Neural progenitor cell (in vitro differentiated cells): Measurements from ENCODE around the gene IQGAP1. TPM values are rescaled to one million over a fixed set of nuclear protein-coding genes. Genes with fewer than 3 reads are reported as not detected.

ENCODE experiments used
- DNase-seq: peaks from one replicate; pipeline ENCODE4 v3.0.0-alpha.2; 2016; ENCODE audit warnings: low spot score
- H2AFZ ChIP-seq: fragments of 200-600 bp; sonication (generic); replicated peaks from 2 replicates; pipeline ENCODE4 v1.6.1; 2016; ENCODE audit warnings: antibody characterized with exemption
- H3F3A ChIP-seq: fragments of 200-600 bp; sonication (generic); 2 replicates; pipeline ENCODE4 v1.6.1; 2016; ENCODE audit warnings: antibody characterized with exemption, low read depth
- H3K27ac ChIP-seq: fragments of 200-600 bp; sonication (generic); 2 replicates; pipeline ENCODE4 v1.5.1; 2016; ENCODE audit warnings: mild to moderate bottlenecking
- H3K27me3 ChIP-seq: fragments of 200-600 bp; sonication (generic); 2 replicates; pipeline ENCODE4 v1.6.1; 2016; ENCODE audit warnings: mild to moderate bottlenecking, moderate library complexity
- H3K36me3 ChIP-seq: fragments of 200-600 bp; sonication (generic); 2 replicates; pipeline ENCODE4 v1.5.1; 2016
- H3K4me1 ChIP-seq: fragments of 200-600 bp; sonication (generic); 2 replicates; pipeline ENCODE4 v1.6.1; 2016; ENCODE audit warnings: mixed run types
- H3K4me2 ChIP-seq: fragments of 200-600 bp; sonication (generic); 2 replicates; pipeline ENCODE4 v1.6.1; 2016
- H3K4me3 ChIP-seq: fragments of 200-600 bp; sonication (generic); 2 replicates; pipeline ENCODE4 v1.5.1; 2016
- H3K79me2 ChIP-seq: fragments of 200-600 bp; sonication (generic); 2 replicates; pipeline ENCODE4 v1.6.1; 2016; ENCODE audit warnings: low read depth
- H3K9ac ChIP-seq: fragments of 200-600 bp; sonication (generic); 2 replicates; pipeline ENCODE4 v1.6.1; 2016
- H3K9me3 ChIP-seq: fragments of 200-600 bp; sonication (generic); 2 replicates; pipeline ENCODE4 v1.5.1; 2016; ENCODE audit warnings: low read depth
- H4K20me1 ChIP-seq: fragments of 200-600 bp; sonication (generic); 2 replicates; pipeline ENCODE4 v1.6.1; 2016; ENCODE audit warnings: low read depth
- H3K27ac Mint-ChIP-seq: 3 replicates; pipeline ENCODE4 v1.8.0; 2021; ENCODE audit warnings: mixed read lengths
- H3K27me3 Mint-ChIP-seq: 2 replicates; pipeline ENCODE4 v1.8.0; 2022; ENCODE audit warnings: low read depth, mild to moderate bottlenecking, inconsistent platforms, moderate library complexity, mixed read lengths; ENCODE audit not compliant: insufficient read depth
- H3K36me3 Mint-ChIP-seq: 3 replicates; pipeline ENCODE4 v1.8.0; 2021; ENCODE audit warnings: mixed read lengths
- H3K4me1 Mint-ChIP-seq: 3 replicates; pipeline ENCODE4 v1.8.0; 2021; ENCODE audit warnings: mixed read lengths
- H3K4me3 Mint-ChIP-seq: 3 replicates; pipeline ENCODE4 v1.8.0; 2021; ENCODE audit warnings: mild to moderate bottlenecking, moderate library complexity, mixed read lengths
- H3K9me3 Mint-ChIP-seq: 3 replicates; pipeline ENCODE4 v1.8.0; 2020; ENCODE audit warnings: mixed read lengths
- EZH2 ChIP-seq: fragments of 200-600 bp; sonication (generic); IDR thresholded peaks from 2 replicates; pipeline ENCODE4 v1.6.1; 2017; ENCODE audit warnings: antibody characterized with exemption, mild to moderate bottlenecking, moderate library complexity
- EZH2phosphoT487 ChIP-seq: fragments of 200-600 bp; sonication (generic); IDR thresholded peaks from 2 replicates; pipeline ENCODE4 v1.6.1; 2017; ENCODE audit warnings: antibody characterized with exemption
- total RNA-seq: library from RNA; depleted of rRNA; stranded (reverse); fragments of >200 nt; gene quantifications from 2 replicates; pipeline ENCODE4 v1.2.3, GENCODE V29; 2015; ENCODE audit warnings: low replicate concordance
- TF ChIP-seq, protein P1 (sequence below): fragments of 200-600 bp; sonication (generic); IDR thresholded peaks from 2 replicates; pipeline ENCODE4 v1.5.1; 2017; ENCODE audit warnings: antibody characterized with exemption, mild to moderate bottlenecking

IQGAP1 gene
- total RNA-seq, 1 donor from 2014 or later, result 44.8 TPM

GRCh38 chr15:90435652-90436337 lies 47.8 kb downstream of the IQGAP1 start:
- Histone ChIP-seq H4K20me1 (no peaks in the 10 kb centered on the region), H3K27me3 (no peaks in the 10 kb centered on the region), H2AFZ (no peak overlapping the region), H3K4me3 (no peak overlapping the region), H3K4me2 (no peak overlapping the region), H3K9me3 (no peaks in the 10 kb centered on the region), H3F3A (no peaks in the 10 kb centered on the region), H3K4me1 (no peaks in the 10 kb centered on the region), H3K27ac (no peak overlapping the region), H3K36me3 (no peaks in the 10 kb centered on the region), H3K9ac (no peak overlapping the region), H3K79me2 (no peaks in the 10 kb centered on the region)
- Mint-ChIP-seq H3K36me3 (peaks cover 3% of the 10 kb centered on the region), H3K9me3 (no peaks in the 10 kb centered on the region), H3K27ac (no peak overlapping the region), H3K4me1 (no peaks in the 10 kb centered on the region), H3K4me3 (no peak overlapping the region), H3K27me3 (no peaks in the 10 kb centered on the region)
- no peak for DNase-seq
- TF ChIP-seq EZH2phosphoT487 (no peak), EZH2 (no peak)
- TF ChIP-seq, protein P1, sequence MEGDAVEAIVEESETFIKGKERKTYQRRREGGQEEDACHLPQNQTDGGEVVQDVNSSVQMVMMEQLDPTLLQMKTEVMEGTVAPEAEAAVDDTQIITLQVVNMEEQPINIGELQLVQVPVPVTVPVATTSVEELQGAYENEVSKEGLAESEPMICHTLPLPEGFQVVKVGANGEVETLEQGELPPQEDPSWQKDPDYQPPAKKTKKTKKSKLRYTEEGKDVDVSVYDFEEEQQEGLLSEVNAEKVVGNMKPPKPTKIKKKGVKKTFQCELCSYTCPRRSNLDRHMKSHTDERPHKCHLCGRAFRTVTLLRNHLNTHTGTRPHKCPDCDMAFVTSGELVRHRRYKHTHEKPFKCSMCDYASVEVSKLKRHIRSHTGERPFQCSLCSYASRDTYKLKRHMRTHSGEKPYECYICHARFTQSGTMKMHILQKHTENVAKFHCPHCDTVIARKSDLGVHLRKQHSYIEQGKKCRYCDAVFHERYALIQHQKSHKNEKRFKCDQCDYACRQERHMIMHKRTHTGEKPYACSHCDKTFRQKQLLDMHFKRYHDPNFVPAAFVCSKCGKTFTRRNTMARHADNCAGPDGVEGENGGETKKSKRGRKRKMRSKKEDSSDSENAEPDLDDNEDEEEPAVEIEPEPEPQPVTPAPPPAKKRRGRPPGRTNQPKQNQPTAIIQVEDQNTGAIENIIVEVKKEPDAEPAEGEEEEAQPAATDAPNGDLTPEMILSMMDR, result no peak

DNA sequence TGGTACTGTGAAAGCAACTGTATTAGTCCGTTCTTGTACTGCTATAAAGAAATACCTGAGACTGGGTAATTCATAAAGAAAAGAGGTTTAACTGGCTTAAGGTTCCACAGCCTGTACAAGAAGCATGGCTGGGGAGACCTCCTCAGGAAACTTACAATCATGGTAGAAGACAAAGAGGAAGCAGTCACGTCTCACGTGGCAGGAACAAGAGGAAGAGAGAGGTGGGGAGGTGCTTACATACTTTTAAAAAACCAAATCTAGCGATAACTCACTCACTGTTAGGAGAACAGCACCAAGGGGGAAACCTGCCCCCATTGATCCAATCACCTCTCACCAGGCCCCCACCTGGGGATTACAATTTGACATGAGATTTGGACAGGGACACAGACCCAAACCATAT lies 48.9 kb downstream of the IQGAP1 start:
- Histone ChIP-seq H3K9ac (no peak overlapping the region), H3K4me1 (no peaks in the 10 kb centered on the region), H3K4me2 (no peak overlapping the region), H3K79me2 (no peaks in the 10 kb centered on the region), H3K4me3 (no peak overlapping the region), H2AFZ (no peak overlapping the region), H4K20me1 (no peaks in the 10 kb centered on the region), H3K27ac (no peak overlapping the region), H3K9me3 (no peaks in the 10 kb centered on the region), H3K36me3 (no peaks in the 10 kb centered on the region), H3F3A (no peaks in the 10 kb centered on the region), H3K27me3 (no peaks in the 10 kb centered on the region)
- no peak overlapping the region for H3K27ac Mint-ChIP-seq
- TF ChIP-seq EZH2 (no peak), EZH2phosphoT487 (no peak)
- TF ChIP-seq, protein P1, result no peak
- no peaks in the 10 kb centered on the region for H3K4me1 Mint-ChIP-seq
- no peaks in the 10 kb centered on the region for H3K9me3 Mint-ChIP-seq
- peaks cover 7% of the 10 kb centered on the region for H3K36me3 Mint-ChIP-seq
- H3K4me3 Mint-ChIP-seq, result no peak overlapping the region
- DNase-seq, result no peak
- H3K27me3 Mint-ChIP-seq, result no peaks in the 10 kb centered on the region

DNA sequence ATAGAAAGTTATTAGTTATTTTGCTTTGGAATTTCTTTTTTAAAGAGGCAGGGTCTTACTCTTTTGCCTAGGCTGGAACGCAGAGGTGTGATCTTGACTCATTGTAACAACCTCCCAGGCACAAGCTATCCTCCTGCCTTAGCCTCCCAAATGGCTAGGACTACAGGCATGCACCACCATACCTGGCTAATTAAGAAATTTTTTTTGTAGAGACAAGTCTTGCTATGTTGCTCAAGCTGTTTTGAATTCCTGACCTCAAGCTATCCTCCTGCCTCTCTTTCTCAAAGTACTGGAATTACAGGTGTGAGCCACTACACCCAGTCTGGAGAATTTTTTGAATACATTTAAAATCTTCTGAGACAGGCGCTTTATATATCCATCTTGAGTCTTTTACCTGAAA lies 49.5 kb downstream of the IQGAP1 start:
- Mint-ChIP-seq H3K9me3 (no peaks in the 10 kb centered on the region), H3K36me3 (peaks cover 7% of the 10 kb centered on the region), H3K4me1 (no peaks in the 10 kb centered on the region), H3K27me3 (no peaks in the 10 kb centered on the region), H3K4me3 (no peak overlapping the region), H3K27ac (no peak overlapping the region)
- H2AFZ ChIP-seq, result no peak overlapping the region
- no peak overlapping the region for H3K4me3 ChIP-seq
- H3K79me2 ChIP-seq, result no peaks in the 10 kb centered on the region
- TF ChIP-seq EZH2phosphoT487 (no peak), EZH2 (no peak)
- TF ChIP-seq, protein P1, result no peak
- H3K4me1 ChIP-seq, result no peaks in the 10 kb centered on the region
- DNase-seq, result no peak
- H3F3A ChIP-seq, result no peaks in the 10 kb centered on the region
- no peak overlapping the region for H3K4me2 ChIP-seq
- no peak overlapping the region for H3K9ac ChIP-seq
- H3K27me3 ChIP-seq, result no peaks in the 10 kb centered on the region
- H3K36me3 ChIP-seq, result no peaks in the 10 kb centered on the region
- no peaks in the 10 kb centered on the region for H4K20me1 ChIP-seq
- H3K9me3 ChIP-seq, result no peaks in the 10 kb centered on the region
- H3K27ac ChIP-seq, result no peak overlapping the region
